Dedifferentiated amniotic fluid mesenchymal stem cell (primary cell): ENCODE data around the gene GRIK4.

Experiments used
- DNase-seq: peaks from one replicate; pipeline ENCODE4 v3.0.0-alpha.2; 2016; ENCODE audit errors: extremely low spot score

Gene GRIK4

DNA sequence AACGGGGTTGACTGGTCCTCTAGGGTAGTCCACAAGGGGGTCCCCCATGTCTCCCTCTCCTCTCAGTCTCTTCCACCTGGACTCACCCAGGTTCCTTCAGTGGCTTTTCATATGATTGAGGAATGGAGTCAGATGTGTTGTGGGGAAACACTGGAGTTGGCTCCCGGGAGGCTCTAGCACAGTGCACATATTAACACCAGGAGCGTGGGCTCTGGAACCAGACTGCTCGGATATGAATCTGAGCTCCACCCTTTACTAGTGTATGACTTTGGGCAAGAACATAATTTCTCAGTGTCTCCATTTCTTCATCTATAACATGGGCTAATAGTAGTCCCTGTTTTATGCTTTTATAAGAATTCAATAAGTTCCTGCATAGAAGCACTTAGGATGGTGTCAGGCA lies 157.0 kb downstream of the GRIK4 start:
- DNase-seq: no peak

DNA sequence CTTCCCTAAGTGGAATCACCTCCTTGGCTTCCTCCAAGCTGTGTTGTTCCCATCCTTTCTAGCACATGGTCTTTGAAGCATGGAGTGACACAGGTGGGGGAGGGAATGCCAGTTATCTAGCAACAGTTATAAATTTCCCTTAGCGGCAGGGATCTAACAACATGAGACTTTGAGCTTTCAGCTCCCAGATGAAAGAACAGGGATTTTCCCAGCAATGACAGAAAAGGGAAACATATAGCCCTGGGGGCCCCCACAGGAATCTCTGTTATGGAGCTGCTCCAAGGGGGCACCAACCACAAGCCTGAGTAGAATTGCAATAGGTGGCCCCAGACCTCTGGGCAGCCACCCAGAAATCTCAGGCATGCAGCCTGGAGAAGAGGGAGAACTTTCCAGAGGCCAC lies 163.0 kb downstream of the GRIK4 start:
- no peak for DNase-seq

DNA sequence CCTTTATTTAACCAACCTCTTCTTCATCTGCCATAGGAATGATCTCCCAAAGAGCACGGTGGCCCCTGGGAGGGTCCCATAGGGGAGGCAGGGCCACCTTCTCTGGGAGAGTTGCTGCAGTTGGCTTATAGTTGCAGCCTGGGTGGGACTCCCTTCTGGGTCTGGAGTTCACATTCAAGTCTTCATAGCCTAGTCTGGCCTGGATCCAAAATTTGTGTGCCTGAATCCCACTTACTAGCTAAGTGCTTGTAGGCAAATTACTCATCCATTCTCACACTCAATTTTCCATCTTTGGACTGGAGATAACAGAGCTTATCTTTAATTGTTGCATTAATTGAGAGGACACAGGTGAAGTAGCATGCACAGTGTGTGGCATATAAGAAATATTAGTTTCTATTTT lies 163.6 kb downstream of the GRIK4 start:
- no peak for DNase-seq

DNA sequence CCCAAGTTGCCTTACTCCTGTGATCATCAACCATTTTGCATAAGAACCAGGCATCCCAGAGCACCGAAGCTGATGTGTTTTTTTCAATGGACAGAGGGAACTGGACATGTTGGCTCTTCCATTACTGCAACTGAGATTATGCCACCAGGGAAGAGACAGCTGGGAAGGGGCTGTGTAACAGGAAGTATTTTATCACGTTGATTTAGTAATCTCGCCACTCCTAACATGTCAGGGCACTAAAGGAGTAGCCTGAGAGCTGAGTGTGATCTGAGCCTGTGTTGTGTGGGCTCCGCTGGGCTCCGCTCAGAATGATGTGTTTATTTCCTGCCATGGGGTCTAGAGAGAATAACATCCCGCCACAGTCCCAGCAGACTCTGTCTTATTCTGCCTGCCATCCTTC lies 165.4 kb downstream of the GRIK4 start:
- DNase-seq: no peak

DNA sequence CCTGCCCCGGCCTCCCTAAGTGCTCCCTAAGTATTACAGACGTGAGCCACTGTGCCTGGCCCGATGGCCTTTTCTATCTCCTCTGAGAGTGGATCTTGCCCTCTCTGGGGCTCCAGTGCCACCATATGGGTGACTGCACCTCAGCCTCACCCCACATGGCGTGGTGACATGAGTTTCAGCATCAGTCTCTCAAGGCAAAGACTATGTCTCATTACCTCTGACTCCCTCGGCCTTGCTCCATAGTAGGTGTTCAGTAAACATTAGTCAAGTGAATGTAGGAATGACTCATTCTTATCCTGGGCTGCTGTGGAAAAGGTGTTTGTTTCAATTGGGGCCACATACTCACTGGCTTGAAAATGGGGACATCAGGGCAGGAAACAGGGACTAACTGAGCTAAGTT lies 168.8 kb downstream of the GRIK4 start:
- DNase-seq: no peak

DNA sequence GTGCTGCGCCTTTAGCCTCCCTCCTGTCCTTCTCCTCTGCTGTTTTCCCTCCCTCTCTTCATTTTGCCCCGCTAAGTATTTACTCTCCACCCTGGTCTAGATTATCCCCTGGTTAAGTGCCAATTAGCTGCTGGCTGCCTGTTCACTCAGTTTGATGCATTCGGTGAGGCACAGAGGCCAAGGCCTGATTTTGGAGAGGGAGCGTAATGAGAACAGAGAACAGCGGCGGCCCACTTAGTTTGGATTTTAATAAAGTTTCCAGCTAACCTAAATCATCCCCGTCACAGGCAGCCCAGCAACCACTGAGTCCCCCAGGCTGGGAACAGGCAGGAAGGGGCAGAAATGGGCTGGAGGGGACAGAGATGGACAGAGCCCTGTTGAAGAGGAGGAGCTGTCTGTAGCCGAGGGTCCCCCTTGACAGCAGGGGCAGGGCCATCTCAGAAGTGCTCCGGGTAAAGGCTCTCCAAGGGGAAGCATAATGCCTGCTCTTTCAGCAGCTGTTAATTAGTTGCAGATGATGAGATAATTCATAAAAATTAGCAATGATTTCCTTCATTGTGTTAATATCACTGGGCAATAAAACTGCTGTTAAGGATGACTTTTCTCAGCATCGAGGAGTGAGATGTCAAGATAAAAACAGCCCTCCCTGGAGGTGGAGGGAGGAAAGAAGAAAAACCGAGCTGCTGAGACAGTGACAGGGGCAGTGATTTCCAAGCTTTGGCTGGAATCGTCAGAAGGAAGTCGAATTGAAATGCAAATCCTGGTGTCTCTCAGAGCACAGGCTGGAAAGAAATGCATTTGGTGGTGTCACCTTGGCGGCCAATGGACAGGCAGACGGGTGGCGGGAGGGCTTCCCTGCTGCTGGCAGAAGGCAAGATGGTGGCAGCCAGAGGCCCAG lies 170.1 kb downstream of the GRIK4 start:
- DNase-seq: no peak

DNA sequence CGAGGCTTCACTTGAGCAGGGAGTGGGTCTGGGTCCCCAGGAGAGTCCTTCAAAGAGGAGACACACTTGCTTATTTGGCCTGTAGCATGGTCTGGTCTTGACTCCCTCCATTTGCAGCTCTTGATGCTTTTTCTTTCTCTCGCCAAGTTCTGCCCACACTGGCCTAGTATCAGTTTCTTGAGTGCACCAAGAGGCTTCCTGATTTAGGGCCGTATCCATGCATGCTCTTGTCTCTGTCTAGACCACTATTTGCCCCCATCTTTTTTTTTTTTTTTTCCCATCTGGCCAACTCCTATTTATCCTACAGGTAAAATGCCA lies 170.7 kb downstream of the GRIK4 start:
- DNase-seq: no peak

DNA sequence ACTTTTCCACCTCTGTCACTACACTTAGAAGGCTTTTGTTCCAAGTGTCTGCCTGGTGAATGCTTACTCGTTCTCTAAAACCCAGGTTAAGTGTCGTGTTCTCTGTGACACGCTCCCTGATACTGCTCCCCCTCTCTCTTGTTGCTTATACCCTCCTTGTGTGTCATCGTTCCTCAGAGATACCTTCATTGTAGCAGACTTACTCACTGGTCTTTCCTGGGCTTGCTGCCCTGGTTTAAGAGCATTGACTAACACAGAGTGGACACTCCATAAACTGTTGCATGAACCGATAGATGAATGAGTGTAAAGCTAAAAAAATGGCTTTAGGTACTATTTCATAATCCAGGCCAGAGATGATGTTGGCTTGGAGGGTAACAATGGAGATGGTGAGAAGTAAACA lies 171.3 kb downstream of the GRIK4 start:
- no peak for DNase-seq

DNA sequence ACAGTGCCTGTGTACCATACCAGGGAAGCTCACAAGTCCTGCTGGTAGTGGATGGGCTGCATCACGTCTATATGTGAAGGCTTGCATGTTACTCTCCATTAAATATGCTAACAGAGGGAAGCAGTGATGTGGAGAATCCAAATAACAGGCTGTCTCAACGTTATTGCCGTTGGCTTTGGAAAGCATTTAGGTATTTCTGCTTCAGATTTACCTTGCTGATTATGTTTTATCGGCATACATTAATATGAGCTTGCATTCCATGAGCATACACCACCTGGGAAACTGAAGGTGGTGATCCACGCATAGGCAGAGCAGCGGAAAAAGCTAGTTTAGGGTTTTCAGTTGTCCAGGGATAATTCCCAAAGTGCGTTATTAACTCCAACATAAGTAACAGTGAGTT lies 175.0 kb downstream of the GRIK4 start:
- DNase-seq: no peak

DNA sequence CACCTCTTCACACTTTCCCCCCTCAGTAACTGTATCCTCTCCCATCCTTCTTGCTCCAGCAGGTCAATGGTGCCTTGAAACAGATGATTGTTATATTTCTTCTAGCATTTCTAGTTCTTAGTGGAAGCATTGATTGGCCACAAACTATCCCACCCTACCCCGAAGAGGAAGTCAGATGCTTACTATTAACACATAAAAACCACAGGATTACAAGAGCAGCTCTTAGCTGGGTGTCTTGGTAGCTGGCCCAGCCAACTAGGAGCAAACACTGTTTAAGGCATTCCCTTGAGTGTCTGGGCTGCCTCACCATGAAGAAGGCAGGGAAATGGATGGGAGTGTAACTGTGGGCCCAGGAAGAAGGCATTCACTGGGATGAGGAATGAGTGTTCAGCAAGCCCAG lies 176.6 kb downstream of the GRIK4 start:
- DNase-seq: no peak

DNA sequence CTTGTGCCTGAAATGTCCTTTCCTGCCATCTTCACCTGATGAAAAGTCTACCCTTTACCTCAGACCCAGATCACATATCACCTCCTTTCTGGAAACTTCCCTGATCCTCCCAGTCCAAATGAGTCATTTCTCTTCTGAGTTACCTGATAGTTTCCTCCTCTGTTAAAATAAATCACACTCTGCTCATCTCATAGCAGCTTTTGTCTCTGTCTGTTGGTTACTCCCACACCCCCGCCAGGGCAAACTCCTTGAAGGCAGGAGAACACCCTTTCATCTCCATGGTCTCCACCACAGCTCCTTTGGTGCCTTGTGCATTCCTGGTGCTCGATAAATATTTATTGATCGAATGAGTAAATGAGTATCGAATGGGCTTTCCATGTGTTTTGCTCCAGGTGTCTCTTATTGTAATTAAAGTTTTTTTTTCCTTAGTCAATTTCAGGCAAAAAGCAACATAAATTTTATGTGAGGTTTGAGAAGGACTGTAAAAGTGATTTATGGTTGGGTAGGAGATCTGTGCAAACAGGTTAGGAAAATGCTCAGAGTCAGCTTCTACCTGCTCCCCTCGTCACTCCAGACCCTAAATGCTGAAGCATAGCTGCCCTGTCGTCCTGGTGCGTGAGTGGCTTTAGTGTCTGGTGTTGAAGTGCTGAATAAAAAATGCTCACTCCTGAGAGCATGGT lies 178.2 kb downstream of the GRIK4 start:
- no peak for DNase-seq

DNA sequence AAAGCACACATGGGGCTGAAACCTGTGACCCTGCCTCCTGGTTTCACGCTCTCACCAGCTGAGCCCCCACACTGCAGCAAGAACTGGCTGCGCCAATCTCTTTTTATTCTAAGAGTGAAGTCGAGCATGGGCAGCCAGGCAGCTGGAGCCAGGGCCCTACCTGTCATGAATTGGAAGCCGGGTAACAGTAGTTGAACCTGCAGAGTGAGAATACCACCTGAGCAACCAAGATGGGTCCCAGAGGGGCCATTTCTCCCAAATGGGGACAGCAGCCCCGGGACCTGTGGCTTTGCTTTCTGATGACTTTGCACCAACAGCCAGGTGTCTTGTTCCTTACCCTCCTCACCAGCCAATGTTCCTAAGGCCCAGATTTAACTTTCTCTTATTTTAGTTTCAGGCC lies 178.9 kb downstream of the GRIK4 start:
- no peak for DNase-seq

DNA sequence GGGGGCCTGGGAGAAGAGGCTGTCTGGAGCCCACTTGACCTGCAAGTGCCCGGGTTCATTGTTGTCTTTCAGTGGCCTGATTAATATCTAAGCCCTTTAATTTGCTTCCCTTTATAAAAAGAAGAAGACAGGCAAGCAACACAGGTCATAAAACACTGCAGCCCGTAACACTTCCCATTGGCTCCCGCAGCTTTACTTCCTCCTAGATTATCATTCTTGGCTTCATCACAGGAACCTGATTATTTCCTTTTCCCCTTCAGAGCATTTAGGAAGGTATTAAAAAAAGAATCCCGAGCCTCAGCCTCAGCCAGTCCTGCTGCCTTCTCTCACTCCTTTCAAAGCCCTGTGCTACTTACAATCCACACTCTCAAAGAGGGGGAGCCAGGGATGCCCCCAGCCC lies 183.2 kb downstream of the GRIK4 start:
- no peak for DNase-seq

DNA sequence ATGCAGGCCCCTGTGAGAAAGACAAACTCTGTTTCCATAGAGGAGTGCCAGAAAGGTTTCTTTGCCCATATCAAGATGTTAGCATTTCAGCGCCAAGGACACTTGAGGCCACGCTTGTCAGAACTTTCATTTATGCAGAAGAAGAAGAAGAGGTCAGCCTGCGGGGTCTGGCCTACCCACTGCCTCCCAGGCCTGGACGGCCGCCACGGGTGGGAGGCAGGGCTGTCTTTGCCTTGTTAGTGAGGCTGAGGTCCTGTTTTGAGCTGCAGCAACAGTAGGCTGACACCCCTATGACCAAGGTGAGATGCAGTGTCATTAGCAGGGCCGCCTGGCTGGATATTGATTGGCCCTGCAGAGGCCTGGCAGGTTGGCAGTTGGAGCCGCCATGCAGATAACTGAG lies 183.9 kb downstream of the GRIK4 start:
- DNase-seq: no peak

DNA sequence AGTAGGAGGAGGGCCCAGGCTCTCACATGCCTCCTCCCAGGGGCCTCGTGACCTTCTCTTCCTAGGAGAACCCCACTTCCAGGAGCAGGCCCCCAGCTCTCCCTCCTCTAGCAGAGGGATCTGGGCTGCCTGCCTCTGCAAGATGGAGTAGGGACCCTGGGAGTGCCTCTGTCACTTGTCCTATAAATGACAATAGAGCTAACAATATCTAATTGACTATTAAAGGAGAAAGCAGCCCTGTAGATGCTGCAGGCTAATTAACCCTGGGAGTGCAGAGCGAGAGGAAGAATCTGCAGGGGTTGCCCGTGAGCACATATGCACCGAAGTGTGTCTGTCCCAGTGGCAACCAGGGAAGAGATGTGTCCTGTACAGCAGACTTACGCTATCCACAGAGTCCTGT lies 184.4 kb downstream of the GRIK4 start:
- DNase-seq: no peak

DNA sequence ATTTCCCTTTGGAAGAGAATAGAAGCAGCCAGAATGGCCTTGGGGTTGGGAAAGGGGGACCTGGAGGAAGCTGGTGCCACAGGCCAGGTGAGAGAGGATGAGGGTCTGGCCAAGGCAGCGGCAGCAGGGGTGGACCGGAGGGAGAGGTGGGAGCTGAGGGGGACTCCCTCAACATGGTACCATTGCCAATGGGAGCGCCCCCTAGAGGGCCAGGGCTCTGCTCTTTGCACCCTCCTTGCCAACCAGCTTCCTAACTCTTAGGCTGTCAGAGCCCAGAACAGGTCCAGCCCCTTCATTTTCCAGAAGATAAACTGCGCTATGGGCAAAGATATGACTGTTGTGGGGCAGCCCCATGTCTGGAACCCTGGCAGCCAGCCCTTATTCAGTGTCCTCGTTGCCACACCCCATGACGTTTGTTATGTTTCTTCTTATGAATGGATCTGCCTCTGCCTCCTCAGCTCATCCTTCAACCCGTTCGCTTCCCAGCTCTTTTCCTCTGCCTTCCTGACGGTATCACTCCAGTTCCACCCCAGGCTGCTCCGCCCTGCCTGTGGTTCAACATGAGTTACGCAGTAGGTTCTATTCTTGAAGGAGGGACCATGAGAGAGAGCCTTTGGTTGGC lies 185.2 kb downstream of the GRIK4 start:
- DNase-seq: no peak

DNA sequence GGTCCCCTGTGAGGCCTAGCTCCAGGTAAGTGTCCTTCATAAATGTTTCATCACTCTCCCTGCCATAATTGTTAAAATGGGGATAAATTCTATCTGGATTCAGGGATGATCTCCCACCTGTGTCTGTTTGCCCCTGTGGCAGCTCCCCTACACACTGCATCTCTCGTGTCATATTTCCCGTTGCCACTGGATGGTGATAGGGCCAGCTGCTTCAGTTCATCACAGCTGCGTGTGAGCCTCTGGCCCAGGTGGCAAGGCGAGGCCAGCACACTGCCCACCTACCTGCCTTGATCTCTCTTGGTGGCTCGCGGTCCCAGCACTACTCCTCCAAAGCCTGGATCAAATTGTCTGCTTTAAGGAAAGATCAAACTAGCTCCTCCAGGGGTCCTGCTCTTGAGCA lies 187.4 kb downstream of the GRIK4 start:
- DNase-seq: no peak

DNA sequence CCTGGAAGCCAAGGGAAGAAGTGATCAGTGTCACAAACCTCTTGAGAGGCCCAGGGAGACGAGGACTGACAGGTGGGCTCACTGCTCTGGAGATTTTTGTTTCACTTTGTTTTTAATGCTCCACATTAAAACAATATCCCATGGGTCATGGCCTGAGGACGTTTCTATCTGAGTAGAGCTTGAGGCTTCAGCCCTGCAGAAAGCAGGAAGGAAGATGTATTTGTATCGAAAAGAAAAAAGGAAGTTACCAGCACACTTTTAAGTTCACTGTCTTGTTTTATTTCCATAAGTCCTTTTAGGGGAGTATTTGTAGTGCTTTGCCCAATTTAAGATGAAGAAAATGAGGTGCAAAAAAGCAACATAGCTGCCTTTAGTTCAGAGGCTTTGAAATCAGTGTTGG lies 191.1 kb downstream of the GRIK4 start:
- no peak for DNase-seq

DNA sequence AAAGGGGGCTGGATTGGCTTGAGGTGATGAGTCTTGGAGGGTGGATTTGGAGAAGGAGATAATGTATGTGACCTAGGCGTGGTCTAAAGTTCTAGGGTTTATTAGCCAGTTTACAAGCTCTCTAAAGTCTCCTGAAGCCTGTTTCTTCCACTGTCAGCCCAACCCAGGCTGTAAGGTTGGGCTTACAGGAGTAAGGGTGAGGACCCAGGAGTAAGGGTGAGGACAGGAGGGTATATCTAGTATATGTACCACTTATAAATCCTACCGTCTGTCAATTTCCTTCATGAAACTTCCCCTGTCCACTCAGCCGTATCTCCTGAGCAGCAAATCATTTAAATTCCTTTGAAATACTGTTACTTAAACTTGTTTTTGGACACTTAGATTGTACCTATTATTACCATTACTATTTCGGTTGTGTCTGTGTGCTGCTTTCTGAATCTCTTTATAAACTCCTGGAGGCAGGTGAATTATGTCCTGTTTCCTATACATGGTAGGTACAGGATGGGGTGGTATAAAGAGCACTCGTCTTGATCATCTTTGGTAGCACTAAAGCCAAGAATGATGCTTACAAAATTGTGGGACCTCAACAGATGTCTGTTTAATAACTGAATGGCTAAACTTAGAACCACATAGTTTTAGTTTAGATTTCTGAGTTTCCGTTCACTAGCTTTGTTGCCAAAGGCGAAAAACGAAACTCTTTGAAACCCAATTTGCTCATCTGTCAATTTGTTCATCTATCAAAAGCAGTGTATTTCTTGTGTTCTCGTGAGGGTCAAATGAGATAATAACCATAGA lies 192.0 kb downstream of the GRIK4 start:
- no peak for DNase-seq

DNA sequence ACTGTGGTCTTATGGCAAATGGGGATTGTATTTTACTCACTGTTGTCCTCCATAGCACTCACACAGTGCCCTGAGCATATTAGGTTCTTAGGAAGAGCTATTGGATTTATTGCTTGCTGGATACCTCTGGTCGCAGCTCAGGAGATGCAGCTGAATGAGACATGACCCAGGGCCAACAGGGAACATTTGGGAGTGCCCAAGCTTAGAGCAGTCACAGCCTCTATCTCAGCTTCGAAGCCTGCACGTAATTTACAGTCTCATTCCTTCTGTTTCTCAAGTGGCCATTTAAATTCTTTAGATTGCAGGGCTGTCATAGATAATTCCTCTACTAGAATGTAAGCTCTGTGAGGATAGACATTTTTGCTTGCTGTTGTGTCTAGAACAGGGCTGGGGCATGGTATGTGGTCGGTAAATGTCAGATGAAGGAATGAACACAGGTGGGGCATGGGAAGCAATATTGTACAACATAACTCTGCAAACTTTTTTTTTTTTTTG lies 192.8 kb downstream of the GRIK4 start:
- no peak for DNase-seq

DNA sequence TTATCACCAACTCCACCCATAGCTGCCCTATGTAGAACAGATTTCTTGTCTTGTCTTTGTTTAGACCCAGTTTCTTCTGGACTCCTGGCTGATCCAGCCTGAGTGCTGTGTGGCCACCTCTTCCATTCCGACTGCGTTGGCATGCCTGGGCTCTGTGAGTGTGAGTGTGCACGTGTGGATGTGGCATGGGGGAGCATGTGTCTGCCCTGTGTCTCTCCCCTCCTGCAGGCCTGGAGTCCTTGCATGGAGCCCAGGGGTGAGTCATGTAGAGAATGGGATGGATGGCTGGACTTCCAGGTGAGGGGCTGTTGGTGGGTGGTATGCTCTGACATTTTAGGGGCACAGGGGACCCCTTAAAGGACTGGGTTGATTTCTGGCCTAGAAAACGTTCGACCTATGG lies 194.7 kb downstream of the GRIK4 start:
- no peak for DNase-seq

DNA sequence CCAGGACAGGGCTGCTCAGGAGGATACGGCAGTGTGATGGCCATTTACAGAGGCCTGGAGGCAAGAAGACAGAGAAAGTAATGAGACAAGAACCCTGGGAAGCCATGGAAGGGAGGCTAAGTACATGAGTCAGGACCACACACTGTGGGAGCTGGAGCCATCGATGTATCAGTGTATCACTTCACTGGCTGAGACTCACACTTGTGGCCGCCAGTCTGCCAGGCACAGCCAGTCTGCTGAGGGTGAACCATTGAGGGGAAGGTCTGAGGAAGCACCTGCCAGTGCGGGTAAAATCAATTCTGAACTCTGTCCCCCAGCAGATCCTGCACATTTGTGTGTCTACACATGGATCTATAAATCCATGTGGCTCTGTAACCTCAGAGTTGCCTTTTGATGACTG lies 195.6 kb downstream of the GRIK4 start:
- no peak for DNase-seq
